ENCODE measurements around the gene BLNK.

- TF ChIP-seq CTCF (conservative IDR thresholded peaks at IDR 0.05; ENCODE audit: low read depth in 2 of 2): no peak
- no peak for TF ChIP-seq JUNB (IDR thresholded peaks at IDR 0.05; ENCODE audit: unreplicated experiment)
- no peak for TF ChIP-seq POLR2AphosphoS5 (IDR thresholded peaks at IDR 0.05; ENCODE audit: low read depth)
- TF ChIP-seq EZH2phosphoT487 (IDR thresholded peaks at IDR 0.05; ENCODE audit: unreplicated experiment): no peak
- TF ChIP-seq CREB1 (CRISPR knock-in tag; IDR thresholded peaks at IDR 0.05; ENCODE audit: low read depth): no peak
Observed at GRCh38 chr10:96205580-96205979, 65.8 kb downstream of the BLNK start.
